Fibroblast of lung (primary cell): ENCODE measurements around the gene PTGES2.

Experiments
- CTCF ChIP-seq, 2 donors: IDR thresholded peaks in 1 of 2; conservative IDR thresholded peaks in 1 of 2; 1 replicate in 1 of 2; 2 replicates in 1 of 2; pipeline ENCODE4 v1.5.1; 2011 to 2012; ENCODE audit warnings: low read length in 2 of 2, control low read depth in 1 of 2, inconsistent platforms in 1 of 2, low read depth in 1 of 2, mild to moderate bottlenecking in 1 of 2
- EZH2 ChIP-seq: IDR thresholded peaks from 2 replicates; pipeline ENCODE4 v1.5.1; 2012; ENCODE audit warnings: low read length, control low read depth, mild to moderate bottlenecking; ENCODE audit errors: missing control alignments

DNA sequence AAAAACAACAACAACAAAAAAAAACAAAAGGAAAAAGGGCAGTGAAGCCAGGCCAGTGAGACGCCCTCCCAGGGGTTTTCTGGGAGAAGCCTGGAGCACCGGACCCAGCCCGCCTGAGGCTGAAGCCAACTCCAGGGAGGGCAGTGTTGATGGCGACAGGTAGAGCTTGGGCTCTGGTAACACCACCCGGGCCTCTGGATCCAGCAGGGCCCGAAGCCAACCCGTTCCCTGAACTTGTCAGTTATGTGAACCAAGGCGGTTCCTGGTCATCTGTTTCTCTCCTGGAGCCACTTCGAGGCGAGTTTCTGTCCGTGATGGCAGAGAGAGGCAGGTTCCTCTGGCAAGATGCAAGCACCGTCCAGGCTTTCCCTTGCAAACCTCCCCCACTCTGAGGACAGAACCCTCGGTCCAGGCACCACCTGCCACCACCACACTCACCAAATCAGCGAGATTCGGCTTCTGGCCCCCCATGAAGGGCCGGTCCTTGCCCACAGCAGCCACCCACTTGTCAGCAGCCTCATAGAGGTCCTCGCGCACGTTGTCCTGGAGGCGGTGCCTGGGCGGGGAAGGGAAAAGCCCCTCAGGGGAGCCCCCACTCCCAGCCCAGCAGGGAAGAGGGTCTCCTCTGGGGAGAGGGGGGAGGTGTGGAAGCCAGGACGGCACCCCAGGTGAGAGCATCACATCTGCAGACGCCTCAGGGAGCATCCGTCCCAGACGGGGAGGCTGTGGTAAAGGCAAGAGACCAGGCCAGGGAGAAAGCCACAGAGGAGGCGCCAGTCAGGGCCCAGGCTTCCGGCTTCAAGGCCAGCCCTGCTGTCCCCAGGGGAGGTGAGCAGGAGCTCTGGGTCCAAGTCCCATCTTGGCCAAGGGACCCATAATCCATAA, 5.4 kb downstream of the PTGES2 start:
- TF ChIP-seq CTCF (conservative IDR thresholded peaks at IDR 0.05 in 1 of 2, IDR thresholded peaks at IDR 0.05 in 1 of 2; ENCODE audit: low read depth in 1 of 2, low read length in 2 of 2) (no peak), EZH2 (no peak)
